Measurements from ENCODE around the gene TRIM45.
A peak's percentile ranks its signal among the peaks of the same experiment; 100 is the strongest.

Gene TRIM45

GRCh38 chr1:117070124-117070523 lies 51.4 kb downstream of the TRIM45 start:
- no peak overlapping the region for H3K27ac ChIP-seq
- H3K4me3 ChIP-seq (ENCODE audit: low read depth, low read length), result no peak overlapping the region
- no peak for DNase-seq
- H3K9me3 ChIP-seq (ENCODE audit: severe bottlenecking), result no peaks in the 10 kb centered on the region
- no peaks in the 10 kb centered on the region for H3K27me3 ChIP-seq (ENCODE audit: insufficient read depth, low read depth, severe bottlenecking)
- TF ChIP-seq, protein P1, sequence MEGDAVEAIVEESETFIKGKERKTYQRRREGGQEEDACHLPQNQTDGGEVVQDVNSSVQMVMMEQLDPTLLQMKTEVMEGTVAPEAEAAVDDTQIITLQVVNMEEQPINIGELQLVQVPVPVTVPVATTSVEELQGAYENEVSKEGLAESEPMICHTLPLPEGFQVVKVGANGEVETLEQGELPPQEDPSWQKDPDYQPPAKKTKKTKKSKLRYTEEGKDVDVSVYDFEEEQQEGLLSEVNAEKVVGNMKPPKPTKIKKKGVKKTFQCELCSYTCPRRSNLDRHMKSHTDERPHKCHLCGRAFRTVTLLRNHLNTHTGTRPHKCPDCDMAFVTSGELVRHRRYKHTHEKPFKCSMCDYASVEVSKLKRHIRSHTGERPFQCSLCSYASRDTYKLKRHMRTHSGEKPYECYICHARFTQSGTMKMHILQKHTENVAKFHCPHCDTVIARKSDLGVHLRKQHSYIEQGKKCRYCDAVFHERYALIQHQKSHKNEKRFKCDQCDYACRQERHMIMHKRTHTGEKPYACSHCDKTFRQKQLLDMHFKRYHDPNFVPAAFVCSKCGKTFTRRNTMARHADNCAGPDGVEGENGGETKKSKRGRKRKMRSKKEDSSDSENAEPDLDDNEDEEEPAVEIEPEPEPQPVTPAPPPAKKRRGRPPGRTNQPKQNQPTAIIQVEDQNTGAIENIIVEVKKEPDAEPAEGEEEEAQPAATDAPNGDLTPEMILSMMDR (IDR thresholded peaks at IDR 0.05; ENCODE audit: low read depth, low read length), result no peak
- H3K36me3 ChIP-seq, result peaks cover 14% of the 10 kb centered on the region

GRCh38 chr1:117069220-117069844 lies 52.2 kb downstream of the TRIM45 start:
- Histone ChIP-seq H3K4me3 (ENCODE audit: low read depth, low read length) (no peak overlapping the region), H3K27me3 (ENCODE audit: insufficient read depth, low read depth, severe bottlenecking) (no peaks in the 10 kb centered on the region), H3K36me3 (peaks cover 8% of the 10 kb centered on the region), H3K9me3 (ENCODE audit: severe bottlenecking) (no peaks in the 10 kb centered on the region), H3K27ac (no peak overlapping the region)
- no peak for DNase-seq
- TF ChIP-seq, protein P1 (IDR thresholded peaks at IDR 0.05; ENCODE audit: low read depth, low read length), result no peak

- H3K27ac ChIP-seq, result no peak overlapping the region
- H3K9me3 ChIP-seq (ENCODE audit: severe bottlenecking), result no peaks in the 10 kb centered on the region
- TF ChIP-seq, protein P1 (IDR thresholded peaks at IDR 0.05; ENCODE audit: low read depth, low read length), result no peak
- no peak for DNase-seq
- H3K4me3 ChIP-seq (ENCODE audit: low read depth, low read length), result no peak overlapping the region
- peaks cover 7% of the 10 kb centered on the region for H3K36me3 ChIP-seq
- H3K27me3 ChIP-seq (ENCODE audit: insufficient read depth, low read depth, severe bottlenecking), result no peaks in the 10 kb centered on the region
These were observed 53.0 kb downstream of the TRIM45 start for GRCh38 chr1:117068580-117068979.

GRCh38 chr1:117067533-117068370 lies 53.8 kb downstream of the TRIM45 start:
- H3K4me3 ChIP-seq (ENCODE audit: low read depth, low read length), result no peak overlapping the region
- DNase-seq, result peak; percentile 58
- H3K36me3 ChIP-seq, result peaks cover 15% of the 10 kb centered on the region
- no peaks in the 10 kb centered on the region for H3K27me3 ChIP-seq (ENCODE audit: insufficient read depth, low read depth, severe bottlenecking)
- TF ChIP-seq, protein P1 (IDR thresholded peaks at IDR 0.05; ENCODE audit: low read depth, low read length), result peak; percentile 75
- no peaks in the 10 kb centered on the region for H3K9me3 ChIP-seq (ENCODE audit: severe bottlenecking)
- no peak overlapping the region for H3K27ac ChIP-seq

GRCh38 chr1:117066367-117066766 lies 55.2 kb downstream of the TRIM45 start:
- Histone ChIP-seq H3K27ac (no peak overlapping the region), H3K36me3 (peaks cover 18% of the 10 kb centered on the region), H3K4me3 (ENCODE audit: low read depth, low read length) (no peak overlapping the region), H3K27me3 (ENCODE audit: insufficient read depth, low read depth, severe bottlenecking) (no peaks in the 10 kb centered on the region), H3K9me3 (ENCODE audit: severe bottlenecking) (no peaks in the 10 kb centered on the region)
- DNase-seq, result no peak
- TF ChIP-seq, protein P1 (IDR thresholded peaks at IDR 0.05; ENCODE audit: low read depth, low read length), result no peak
